Endothelial cell of hepatic sinusoid (primary cell): ENCODE measurements around the gene IL9.
"Not testable (repeated sequence)": the region's sequence is repeated elsewhere in the genome, so short reads cannot be mapped to it uniquely, and the experiment has no call there.

Source experiments
- in situ Hi-C: cut with HindIII; loops from 2 replicates; pipeline ENCODE4 v1.10.0; 2017; ENCODE audit warnings: low sequenced_read_pairs

Gene IL9

DNA sequence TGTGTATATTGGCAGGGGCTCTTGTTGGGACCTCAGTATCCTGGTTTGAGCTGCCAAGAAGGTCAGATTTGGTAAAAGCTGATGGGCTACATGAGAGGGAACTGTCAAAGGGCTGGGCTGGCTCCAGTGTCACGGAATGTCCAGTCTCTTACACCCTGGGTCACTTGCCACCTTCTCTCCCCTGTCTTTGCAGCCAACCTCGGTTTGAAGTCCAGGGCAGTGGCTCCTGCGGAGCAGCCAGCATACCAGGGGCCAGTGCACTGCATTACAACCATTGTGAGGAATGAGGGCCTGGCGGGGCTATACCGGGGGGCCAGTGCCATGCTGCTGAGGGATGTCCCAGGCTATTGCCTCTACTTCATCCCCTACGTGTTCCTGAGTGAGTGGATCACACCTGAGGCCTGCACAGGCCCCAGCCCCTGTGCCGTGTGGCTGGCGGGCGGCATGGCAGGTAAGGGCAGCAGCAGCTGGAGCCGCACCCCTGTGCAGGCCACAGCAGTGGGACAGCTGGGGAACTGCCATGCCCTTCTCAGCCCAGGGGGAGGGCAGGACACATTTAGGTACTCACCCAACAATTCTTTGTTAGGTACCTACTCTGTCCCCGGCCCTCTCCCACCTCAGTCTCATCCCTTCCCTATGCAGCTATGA, 24.2 kb downstream of the IL9 start:
- in situ Hi-C loops: no loop called here

DNA sequence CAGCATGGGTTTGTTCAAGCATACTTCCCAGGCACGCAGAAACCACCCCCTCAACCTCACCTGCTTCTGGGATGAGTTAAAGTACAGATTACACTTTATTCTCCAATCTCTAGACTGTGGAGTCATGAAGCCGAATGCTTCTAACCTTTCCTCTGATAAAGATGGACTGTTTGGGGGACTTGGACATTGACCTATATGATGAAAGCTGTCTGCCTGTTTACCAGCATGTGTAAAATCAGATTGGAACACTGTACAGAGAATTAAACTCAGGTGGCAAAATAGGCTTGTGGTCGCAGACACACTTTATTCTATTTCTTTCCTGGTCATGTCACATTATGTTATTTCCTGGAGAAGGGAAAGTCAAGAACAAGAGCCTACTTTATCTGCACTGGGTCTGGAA, 25.7 kb downstream of the IL9 start:
- in situ Hi-C loops: no loop called here

DNA sequence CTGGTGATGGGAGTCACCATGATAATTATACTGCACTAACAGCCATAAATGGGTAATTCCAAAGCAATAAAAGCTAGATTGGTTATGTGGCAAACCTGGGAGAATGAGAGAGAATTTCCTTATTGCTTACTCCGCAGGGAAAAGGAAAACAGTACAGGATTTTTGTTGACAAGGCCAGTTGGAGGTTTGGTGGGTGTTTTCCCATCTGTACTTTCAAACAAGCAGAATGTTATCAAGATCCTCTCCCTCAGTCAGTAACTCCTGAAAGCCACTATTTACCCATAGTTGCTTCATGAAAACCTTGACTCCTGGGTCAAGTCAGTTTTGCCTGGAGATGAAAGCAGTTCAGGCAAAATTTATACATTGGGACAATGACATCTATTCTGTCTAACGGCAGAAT, 26.4 kb downstream of the IL9 start:
- in situ Hi-C loops: no loop called here

DNA sequence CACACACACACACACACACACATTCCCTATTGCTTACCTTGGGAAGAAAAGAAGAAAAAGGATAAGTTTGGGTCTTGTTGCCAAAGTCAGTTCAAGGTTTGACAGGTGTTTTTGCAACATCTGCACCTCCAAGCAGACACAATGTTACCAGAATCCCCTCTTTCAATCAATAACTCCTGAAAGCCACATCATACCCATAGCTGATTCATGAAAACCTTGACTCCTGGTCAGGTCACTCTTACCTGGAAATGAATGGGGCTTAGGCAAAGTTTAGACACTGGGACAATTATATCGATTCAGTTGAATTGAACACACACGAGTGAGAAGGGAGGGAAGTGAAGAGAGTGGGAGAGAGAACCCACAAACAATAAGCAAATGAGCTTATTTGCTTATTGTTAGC, 27.0 kb downstream of the IL9 start:
- in situ Hi-C loops: no loop called here

DNA sequence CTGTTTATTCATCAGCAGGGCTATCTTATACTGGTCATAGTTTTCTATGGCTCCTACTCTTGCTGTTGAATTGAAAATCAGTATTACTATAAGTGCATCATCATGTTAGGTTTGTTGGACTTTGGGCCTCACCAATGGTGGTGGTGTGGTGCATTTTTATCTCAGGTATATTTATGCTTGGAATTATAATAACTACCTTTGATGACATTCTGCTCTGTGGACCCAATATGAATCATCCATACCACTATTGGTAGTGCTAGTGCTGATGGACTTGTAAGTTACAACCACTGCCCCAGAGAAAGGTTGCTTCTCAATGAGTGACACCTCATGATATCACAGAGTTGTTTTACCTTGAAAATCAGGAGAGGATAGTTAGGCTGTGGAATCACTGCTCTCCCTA, 28.0 kb downstream of the IL9 start:
- in situ Hi-C loops: no loop called here

DNA sequence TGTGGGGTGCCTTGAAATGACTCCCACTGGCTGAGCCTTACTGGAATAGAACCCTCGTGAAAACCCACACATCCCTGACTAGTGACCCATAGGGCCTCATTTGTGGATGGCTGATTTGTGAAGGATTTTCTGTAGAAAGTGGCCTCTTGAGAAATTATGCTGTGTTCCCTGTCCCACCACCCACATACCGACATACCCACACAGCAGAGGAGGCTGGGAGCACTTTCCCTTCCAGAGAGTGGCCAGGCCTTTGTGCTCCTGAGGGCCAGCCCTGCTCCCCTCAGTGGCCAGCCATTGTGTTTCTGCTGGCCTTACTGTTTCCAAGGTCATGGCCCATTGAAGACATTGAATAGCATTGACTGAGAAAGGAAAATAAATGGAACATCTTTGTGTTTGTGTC, 29.6 kb downstream of the IL9 start:
- in situ Hi-C loops: no loop called here

DNA sequence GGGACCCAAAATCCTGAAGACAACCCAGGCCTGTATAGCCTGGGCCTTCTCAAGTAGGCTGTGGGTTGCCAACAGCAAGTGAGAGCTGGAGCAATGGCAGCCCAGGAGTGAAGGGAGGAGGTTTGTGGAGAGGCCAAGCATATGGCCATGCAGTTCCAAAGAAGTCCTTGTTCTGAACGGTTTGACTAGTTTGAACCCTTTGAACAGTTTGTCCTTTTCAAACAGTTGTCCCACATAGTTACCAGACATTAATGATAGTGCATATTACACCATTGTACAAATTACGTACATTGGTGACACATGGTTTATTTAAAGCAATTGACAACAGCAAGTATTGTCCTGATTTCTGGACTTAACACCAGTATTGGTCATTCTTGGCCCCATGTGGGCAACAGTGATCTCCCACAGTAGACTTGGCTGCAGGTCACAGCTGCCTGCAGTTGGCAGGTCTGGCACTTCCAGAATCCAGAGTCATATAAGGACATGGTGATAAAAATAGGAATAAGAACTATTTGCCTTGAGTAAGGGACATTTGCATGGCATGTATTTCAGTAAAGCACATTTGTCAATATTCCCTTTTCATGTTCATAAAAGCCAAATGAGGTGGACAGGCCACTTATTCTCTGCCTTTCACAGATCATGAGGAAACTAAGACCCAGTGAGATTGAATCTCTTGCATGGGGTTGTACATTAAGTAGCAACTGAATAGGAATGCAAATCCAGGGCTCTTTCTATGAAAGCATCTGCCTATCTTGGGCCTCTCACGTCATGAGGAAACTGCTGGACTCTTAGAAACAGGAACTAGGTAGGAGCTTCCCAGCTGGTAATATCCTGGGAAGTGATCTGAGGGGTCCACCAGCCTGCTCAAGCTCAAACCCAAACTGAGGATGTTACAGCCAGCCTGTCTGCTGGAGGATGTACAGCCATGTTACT, 30.9 kb downstream of the IL9 start:
- in situ Hi-C loops: no loop called here

DNA sequence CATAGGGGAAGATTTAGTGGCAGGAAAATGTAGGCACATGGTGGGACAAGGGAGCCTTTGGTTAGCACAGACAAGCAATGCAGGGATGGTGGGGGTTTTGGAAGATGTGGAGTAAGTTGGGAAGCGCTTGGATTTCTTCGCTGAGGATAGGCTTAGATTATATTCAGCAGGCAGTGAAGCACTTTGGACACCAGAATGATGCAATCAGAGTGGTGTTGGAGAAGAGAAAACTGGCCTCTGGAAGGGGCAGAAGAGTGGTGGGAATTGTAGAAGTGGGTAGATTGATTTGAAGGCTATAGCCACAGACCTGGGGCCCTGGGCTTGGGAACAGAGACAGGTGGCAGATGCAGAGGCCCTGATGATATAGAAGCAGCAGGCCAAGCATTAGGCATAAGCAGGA, 32.9 kb downstream of the IL9 start:
- in situ Hi-C loops: no loop called here

DNA sequence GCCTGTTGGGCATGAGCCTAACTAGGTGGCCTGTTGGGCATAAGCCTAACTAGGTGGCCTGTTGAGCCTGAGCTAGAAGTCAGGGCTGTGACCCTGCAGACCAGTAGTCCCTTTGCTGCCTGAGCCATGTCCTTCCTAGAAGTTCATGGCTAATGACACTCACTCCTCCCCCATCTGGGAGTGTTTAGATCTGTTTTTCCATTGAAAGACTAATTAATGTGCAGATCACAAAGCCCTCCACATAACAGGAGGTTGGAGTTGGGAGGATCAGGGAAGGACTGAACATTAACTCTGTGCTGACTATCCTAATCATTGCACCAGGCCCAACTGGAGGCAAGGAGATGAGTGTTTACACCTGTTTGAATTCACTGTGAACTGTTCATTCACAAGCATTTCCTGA, 33.6 kb downstream of the IL9 start:
- in situ Hi-C loops: no loop called here

DNA sequence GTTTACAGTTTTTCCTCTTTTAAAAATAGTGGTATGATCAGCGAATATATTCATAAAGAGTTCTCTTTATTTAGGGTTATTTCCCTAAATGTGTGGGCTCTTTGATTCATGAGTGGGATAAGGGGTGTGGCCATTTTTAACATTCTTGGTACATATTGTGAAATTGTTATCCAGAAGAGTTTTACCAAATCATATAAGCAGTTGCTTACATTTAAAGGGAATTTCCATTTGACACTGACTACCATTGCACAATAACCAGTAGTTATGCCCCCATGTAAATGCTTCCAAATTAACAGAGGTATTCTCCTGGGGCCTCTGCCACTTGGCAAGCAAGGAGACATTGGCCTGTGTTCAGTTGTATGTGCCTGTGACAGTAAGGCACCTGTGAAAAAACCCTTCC, 34.0 kb downstream of the IL9 start:
- in situ Hi-C loops: no loop called here

DNA sequence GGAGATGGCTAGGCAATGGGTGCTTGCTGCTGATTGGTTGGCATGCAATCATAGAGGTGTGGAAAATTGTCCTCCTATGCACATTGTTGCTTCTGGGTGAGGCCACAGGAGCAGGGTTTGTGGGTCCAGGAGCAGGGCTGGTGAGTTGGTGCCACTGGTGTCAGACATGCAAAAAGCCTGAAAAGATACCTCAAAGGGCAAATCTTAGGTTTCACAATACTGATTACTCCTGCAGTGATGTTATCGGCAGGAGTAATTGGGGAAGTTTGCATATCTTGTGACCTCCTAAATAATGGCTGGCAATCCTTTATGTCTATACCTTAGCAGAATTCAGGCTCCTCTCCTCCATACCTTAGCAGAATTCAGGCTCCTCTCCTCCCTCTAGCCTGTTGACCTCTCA, 36.0 kb downstream of the IL9 start:
- in situ Hi-C loops: no loop called here

DNA sequence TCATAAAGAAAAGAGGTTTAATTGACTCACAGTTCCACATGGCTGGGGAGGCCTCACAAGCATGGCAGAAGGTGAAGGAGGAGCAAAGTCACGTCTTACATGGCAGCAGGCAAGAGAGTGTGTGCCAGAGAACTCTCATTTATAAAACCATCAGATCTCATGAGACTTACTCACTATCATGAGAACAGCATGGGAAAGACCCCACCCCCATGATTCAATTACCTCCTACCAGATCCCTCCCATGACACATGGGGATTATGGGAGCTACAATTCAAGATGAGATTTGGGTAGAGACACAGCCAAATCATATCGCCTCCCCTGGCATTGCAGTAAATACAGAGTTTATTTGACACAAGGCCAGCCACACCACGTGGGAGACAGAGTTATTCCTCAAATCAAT, 36.5 kb downstream of the IL9 start:
- in situ Hi-C loops: not testable (repeated sequence)

DNA sequence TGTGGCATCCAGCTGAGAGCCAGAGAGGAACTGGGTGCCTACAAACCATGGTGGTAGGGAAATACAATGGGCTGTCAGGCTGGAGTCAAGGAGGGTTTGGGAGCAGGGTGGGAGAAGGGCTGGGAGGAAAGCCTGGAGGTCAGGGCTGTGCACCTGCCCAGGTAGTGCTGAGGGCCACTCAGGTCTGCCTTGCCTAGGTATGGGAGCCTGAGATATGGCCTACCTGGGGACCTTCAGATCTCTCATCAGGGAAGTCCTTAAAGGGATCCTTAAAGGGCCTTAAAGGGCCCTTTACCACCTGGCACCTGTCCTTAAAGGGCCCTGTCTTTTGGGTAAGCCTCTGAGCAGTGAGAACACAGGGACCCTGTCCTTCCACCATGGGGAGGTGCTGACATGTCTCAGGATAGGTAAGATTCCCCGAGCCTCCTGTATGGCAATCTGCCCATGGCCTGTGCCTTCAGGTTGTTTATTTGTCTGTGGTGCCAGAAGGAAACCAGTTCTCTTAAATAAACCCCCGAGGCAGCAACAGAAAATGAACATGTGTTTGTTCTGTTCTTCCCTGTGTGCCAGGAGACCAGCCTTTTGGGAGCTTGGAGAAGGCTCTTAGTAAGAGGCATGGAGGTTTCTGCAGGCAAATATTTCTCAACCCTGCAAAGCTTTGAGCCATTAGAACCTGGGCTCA, 37.9 kb downstream of the IL9 start:
- in situ Hi-C loops: no loop called here

DNA sequence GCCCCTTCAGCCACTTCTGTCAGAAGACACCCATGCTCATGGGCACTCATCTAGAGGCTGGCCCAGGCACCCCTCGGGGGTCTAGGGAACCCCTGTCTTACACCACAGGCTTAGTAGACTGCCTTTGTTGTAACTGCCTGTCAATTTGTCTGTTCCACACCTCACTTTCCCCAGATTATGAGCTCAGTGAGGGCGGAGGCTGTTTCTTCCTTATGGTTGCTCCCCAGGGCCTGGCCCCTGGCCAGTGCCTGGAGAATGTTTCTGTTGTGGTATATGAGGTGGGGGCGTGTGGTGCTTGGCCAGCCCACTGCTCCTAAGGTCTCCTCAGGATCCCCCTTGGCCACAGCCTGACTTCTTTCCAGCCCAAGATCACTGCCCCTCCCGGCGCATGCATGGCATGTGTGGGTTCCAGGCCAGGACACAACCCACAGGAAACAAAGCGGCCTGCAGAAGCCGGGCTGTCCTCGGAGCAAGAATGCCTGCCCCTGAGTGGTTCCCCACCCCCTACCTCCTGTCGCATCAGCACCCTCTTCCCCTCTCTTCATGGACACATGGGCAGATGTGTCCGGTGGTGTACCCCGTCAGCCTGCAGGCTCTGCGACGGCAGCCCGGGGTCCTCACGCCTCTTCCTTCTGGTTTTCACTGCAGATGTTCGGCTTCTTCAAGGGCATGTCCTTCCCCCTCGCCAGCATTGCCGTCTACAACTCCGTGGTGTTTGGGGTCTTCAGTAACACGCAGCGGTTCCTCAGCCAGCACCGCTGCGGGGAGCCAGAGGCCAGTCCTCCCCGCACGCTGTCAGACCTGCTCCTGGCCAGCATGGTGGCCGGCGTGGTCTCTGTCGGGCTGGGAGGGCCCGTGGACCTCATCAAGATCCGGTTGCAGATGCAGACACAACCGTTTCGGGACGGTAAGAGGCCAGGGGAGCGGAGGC, 43.5 kb downstream of the IL9 start:
- in situ Hi-C loops: no loop called here

DNA sequence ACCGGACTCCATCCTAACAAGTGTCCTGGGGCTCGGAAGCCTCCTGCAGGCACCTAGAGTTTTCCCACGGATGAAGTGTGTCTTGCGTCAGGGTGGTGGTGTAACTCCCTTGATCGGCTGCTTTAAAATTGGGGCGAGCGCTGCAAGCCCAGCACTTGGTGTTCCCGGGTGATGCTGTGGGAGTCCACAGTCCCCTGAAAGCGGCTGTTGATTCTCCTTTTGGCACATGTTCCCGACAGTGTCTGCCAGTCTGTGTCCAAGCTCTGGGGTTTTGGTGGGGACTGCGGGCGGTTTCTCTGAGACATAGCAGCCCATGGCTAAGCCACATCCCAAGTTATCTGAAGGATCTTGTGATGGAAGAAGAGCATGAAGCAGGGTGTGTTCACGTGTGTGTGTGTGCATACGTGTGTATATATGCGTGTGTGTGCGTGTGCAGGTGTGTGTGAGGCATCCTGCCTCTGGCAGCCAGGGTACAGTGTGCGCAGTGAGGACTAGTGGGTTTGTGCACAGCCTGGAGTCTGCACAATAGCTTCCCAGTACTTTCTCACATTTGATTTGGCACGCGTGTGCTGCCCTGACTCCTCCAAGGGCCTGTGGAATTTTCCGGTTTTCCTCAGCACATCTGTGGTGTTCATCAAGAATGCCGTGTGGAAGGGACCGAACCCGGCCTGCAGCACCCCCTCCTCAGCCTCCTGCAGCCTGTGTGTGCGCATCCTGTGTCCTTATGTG, 44.3 kb downstream of the IL9 start:
- in situ Hi-C loops: no loop called here

DNA sequence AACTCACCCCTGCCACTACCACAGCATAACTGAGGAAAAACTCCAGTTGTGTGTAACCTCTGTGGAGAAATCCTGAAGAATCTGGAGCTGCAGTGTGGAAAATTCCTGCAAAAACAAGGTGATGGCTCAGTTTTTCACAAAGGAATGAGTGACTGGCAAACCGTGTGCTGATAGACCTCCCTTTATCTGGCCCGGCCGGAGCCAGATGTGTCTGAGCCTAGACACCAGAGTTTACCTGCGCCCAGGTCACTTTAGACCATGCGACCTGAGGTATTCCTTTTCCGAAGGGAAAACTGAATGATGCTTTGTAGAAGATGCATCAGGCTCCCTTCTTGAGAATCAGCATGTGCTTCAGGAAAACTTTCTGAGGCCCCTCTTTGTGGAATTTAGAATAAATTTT, 45.0 kb downstream of the IL9 start:
- in situ Hi-C loops: no loop called here

DNA sequence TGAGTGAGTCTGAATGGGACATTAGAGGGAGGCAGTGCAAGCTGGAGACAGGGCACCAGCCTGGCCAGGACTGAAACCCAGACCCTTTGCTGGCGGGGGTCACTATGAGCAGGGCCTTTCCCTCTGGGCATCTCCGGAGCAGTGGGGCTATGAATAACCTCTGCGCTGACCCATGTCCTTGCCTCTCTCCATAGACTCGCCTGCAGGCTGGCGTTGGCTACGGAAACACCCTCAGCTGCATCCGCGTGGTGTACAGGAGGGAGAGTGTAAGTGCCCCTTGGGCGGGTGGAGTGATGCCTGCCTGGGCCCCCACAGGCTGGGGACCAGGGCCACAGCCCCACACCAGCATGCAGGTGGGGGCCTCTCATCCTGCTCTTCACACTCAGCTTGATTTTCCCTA, 45.4 kb downstream of the IL9 start:
- in situ Hi-C loops: no loop called here

DNA sequence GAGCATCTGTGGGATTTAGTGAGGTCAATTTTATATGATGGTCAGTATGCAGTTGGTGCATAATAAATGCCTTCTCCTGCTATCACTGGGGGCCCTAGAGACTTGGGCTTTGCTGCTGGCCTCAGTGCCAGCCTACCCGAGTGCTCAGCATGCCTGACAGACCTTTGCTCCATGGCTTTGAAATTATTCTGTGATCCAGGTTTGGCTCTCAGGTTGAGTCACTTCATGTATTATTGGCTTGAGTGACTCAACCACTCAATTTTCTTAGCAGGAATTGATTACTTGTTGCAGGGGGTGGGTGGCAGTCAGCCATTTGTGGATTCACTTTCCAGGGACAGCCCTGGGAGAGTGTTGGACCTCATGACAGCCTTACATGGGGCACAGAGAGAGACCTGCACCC, 47.7 kb downstream of the IL9 start:
- in situ Hi-C loops: no loop called here

DNA sequence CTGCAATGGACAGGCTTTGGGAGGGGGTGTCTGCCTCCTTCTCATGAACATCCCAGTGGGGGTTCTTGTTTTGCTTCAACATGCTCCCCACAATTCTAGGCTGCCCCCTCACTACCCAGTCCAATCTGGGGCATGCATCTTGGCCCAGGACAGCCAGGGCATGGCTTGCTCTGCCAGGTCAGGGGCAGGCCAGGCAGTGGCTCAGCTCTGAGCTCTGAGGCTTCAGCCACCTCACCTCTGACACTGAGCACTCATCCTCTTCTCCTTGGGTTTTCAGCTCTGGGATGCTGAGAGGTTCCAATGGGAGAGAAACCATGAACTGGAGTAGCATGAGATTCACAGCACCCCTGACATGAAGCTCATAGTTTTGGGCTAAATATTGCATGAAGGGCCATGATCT, 49.3 kb downstream of the IL9 start:
- in situ Hi-C loops: no loop called here
